Right ventricle myocardium inferior (tissue), 1 donor: Measurements from ENCODE around the gene MMD. TPM values are rescaled to one million over a fixed set of nuclear protein-coding genes. Genes with fewer than 3 reads are reported as not detected.

ENCODE experiments used
- total RNA-seq: library from RNA; stranded (reverse); fragmentation: NEBNext Ultra II Directional; extraction: Animal tissue kit (Norgen Biotek cat#: 25700); gene quantifications from one replicate; pipeline ENCODE4 v1.2.1, GENCODE V29; 2021
- donor health status: DM: no; HTN: yes; CAD: no; lungs with severe emphysema.

Gene MMD
- total RNA-seq, 1 donor from 2014 or later: 15.1 TPM

Other genes with a start within 250 kb of the MMD start
- 35.7 TPM for gene HLF, start 156.9 kb downstream of the MMD start, total RNA-seq
- not detected for gene SMIM36, start 89.6 kb upstream of the MMD start, total RNA-seq